ENCODE measurements around the gene PXDN. TPM values are rescaled to one million over a fixed set of nuclear protein-coding genes. Genes with fewer than 3 reads are reported as not detected.
"Not testable (repeated sequence)": the region's sequence is repeated elsewhere in the genome, so short reads cannot be mapped to it uniquely, and the experiment has no call there.

The PXDN gene
- total RNA-seq, 1 donor from 2014 or later: 576 TPM

DNA sequence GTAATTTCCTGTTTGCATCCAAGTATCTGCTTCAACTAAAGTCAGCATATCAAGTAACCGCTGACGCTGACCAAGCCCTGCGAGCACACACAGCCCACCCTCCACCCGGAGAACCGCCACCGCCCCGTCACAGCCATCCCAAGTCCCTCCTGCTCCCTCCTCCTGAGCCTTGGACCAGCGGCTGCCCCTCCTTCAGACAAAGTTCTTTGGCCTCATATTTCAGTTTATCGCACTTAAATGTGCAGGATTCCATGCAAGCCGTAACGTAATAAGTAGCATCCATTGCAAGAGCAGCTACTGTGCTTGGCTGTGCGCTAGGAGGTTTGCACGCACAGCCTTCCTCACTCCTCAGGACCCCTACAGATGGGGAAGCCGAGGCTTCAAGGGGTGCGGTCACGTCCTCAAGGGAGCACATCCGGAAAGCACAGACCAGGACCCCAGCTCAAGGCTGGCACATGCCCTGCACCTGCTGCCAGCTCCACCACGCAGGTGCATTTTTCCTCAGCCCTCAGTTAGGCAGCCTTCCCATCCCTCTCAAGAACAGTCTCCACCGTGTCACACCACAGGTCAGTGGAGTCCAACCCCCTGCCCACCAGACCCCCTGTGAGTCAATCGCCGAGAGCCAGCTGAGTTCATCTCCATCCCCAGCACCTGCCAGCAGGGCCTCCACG, 17.1 kb downstream of the PXDN start:
- TF ChIP-seq, protein P1, sequence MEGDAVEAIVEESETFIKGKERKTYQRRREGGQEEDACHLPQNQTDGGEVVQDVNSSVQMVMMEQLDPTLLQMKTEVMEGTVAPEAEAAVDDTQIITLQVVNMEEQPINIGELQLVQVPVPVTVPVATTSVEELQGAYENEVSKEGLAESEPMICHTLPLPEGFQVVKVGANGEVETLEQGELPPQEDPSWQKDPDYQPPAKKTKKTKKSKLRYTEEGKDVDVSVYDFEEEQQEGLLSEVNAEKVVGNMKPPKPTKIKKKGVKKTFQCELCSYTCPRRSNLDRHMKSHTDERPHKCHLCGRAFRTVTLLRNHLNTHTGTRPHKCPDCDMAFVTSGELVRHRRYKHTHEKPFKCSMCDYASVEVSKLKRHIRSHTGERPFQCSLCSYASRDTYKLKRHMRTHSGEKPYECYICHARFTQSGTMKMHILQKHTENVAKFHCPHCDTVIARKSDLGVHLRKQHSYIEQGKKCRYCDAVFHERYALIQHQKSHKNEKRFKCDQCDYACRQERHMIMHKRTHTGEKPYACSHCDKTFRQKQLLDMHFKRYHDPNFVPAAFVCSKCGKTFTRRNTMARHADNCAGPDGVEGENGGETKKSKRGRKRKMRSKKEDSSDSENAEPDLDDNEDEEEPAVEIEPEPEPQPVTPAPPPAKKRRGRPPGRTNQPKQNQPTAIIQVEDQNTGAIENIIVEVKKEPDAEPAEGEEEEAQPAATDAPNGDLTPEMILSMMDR (IDR thresholded peaks at IDR 0.05): no peak
- H3K4me3 Mint-ChIP-seq (ENCODE audit: unreplicated experiment): peak overlapping the region; percentile 51
- peak; percentile 66 for DNase-seq (ENCODE audit: low spot score)
- H3K27me3 Mint-ChIP-seq (ENCODE audit: low read depth): no peaks in the 10 kb centered on the region
- H3K36me3 Mint-ChIP-seq (ENCODE audit: low read depth): no peaks in the 10 kb centered on the region
- no peaks in the 10 kb centered on the region for H3K9me3 Mint-ChIP-seq (ENCODE audit: low read depth)
- peaks cover 58% of the 10 kb centered on the region for H3K4me1 Mint-ChIP-seq (ENCODE audit: low read depth)
- H3K27ac Mint-ChIP-seq (ENCODE audit: unreplicated experiment): peak overlapping the region; percentile 99

DNA sequence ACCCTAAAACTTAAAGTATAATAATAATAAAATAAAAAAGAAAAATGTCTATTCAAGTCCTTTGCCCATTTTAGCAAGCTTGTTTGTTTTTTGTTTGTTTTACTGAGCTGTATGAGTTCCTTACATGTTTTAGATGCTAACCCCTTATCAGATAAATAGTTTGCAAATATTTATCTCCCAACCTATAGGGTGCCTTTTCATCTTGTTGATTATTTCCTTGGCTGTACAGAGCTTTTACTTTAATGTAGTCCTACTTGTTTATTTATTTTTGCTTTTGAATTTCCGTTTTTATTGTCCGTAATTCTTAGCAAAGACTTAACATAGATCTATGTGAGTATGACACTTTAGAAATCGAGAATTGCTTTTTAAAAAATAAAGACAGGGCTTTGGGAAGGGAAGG, 17.8 kb downstream of the PXDN start:
- TF ChIP-seq, protein P1 (IDR thresholded peaks at IDR 0.05): no peak
- peak overlapping the region; percentile 99 for H3K27ac Mint-ChIP-seq (ENCODE audit: unreplicated experiment)
- DNase-seq (ENCODE audit: low spot score): no peak
- no peaks in the 10 kb centered on the region for H3K36me3 Mint-ChIP-seq (ENCODE audit: low read depth)
- no peaks in the 10 kb centered on the region for H3K9me3 Mint-ChIP-seq (ENCODE audit: low read depth)
- peaks cover 51% of the 10 kb centered on the region for H3K4me1 Mint-ChIP-seq (ENCODE audit: low read depth)
- peak overlapping the region; percentile 51 for H3K4me3 Mint-ChIP-seq (ENCODE audit: unreplicated experiment)
- no peaks in the 10 kb centered on the region for H3K27me3 Mint-ChIP-seq (ENCODE audit: low read depth)

DNA sequence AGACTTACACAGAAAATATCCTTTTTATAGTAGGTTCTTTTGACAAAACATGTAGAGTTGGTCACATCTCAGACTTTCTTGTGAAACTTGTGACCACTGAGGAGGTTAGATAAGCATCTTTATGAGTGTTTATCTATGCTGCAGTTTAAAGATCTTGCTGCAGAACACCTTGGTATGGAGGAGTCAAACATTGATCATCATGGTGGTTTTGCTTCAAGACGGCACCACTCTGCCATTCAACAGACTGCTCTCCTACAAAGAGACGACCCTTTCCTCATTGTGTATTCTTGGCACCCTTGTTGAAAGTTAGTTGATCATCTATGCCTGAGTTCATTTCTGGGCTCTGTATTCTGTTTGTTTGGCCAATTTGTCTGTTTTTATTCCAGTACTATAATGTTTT, 20.0 kb downstream of the PXDN start:
- H3K36me3 Mint-ChIP-seq (ENCODE audit: low read depth); H3K27me3 Mint-ChIP-seq (ENCODE audit: low read depth); DNase-seq (ENCODE audit: low spot score); H3K9me3 Mint-ChIP-seq (ENCODE audit: low read depth); H3K4me3 Mint-ChIP-seq (ENCODE audit: unreplicated experiment); H3K27ac Mint-ChIP-seq (ENCODE audit: unreplicated experiment): not testable (repeated sequence)
- peaks cover 29% of the 10 kb centered on the region for H3K4me1 Mint-ChIP-seq (ENCODE audit: low read depth)

DNA sequence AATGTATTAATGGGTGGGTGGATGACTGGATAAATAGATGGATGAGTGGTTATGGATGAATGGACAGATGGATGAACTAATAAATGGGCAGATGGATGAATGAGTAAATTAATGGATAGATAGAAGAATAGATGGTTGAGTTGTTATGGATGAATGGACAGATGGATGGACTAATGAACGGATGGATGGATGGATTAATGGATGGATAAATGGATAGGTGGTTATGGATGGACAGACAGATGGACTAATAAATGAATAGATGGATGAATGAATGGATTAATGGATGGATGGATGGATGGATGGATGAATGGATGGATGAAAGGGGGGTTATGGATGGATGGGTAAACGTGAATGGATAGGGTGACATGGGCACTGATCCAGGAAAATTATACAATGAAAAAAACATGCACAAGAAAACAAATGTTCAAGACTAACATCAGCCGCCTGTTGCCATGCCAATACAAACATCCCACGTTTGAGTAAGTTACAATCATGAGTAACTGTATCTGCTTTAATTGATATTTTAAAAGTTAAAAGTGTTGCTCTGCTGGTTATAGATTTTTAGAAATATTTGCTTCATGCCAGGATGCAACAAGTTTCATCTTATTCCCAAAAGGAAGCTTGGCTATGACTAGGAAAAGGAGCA, 20.8 kb downstream of the PXDN start:
- no peaks in the 10 kb centered on the region for H3K27me3 Mint-ChIP-seq (ENCODE audit: low read depth)
- H3K4me3 Mint-ChIP-seq (ENCODE audit: unreplicated experiment): no peak overlapping the region
- no peak for DNase-seq (ENCODE audit: low spot score)
- no peaks in the 10 kb centered on the region for H3K36me3 Mint-ChIP-seq (ENCODE audit: low read depth)
- H3K27ac Mint-ChIP-seq (ENCODE audit: unreplicated experiment): peak overlapping the region; percentile 33
- TF ChIP-seq, protein P1 (IDR thresholded peaks at IDR 0.05): no peak
- H3K9me3 Mint-ChIP-seq (ENCODE audit: low read depth): no peaks in the 10 kb centered on the region
- peaks cover 21% of the 10 kb centered on the region for H3K4me1 Mint-ChIP-seq (ENCODE audit: low read depth)

DNA sequence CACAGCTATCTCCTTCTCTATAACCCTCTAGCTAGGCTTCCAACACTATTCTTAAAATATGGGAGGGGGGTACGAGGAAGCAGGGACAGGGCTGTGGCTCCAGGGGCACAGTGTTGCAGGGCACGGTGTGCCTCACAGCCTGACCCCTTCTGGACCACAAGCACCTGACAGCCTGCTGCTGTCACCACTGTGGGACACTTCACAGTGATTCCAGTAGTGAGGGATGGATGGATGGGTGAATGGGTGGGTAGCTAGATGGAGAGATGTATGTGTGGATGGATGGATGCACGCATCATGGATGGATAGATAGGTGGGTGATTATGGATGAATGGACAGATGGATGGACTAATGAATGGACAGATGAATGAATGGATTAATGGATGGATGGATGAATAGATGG, 21.6 kb downstream of the PXDN start:
- H3K27ac Mint-ChIP-seq (ENCODE audit: unreplicated experiment): no peak overlapping the region
- peaks cover 16% of the 10 kb centered on the region for H3K4me1 Mint-ChIP-seq (ENCODE audit: low read depth)
- H3K27me3 Mint-ChIP-seq (ENCODE audit: low read depth): no peaks in the 10 kb centered on the region
- TF ChIP-seq, protein P1 (IDR thresholded peaks at IDR 0.05): no peak
- no peak overlapping the region for H3K4me3 Mint-ChIP-seq (ENCODE audit: unreplicated experiment)
- no peaks in the 10 kb centered on the region for H3K36me3 Mint-ChIP-seq (ENCODE audit: low read depth)
- no peaks in the 10 kb centered on the region for H3K9me3 Mint-ChIP-seq (ENCODE audit: low read depth)
- no peak for DNase-seq (ENCODE audit: low spot score)

Measured in chondrocyte (in vitro differentiated cells).